ENCODE data around the gene GALNT11. TPM values are rescaled to one million over a fixed set of nuclear protein-coding genes. Genes with fewer than 3 reads are reported as not detected.
"Not testable (repeated sequence)": the region's sequence is repeated elsewhere in the genome, so short reads cannot be mapped to it uniquely, and the experiment has no call there.

GALNT11 gene
- total and polyA plus RNA-seq, 4 donors, result 22.7 to 64.2 (median 35.4) TPM

DNA sequence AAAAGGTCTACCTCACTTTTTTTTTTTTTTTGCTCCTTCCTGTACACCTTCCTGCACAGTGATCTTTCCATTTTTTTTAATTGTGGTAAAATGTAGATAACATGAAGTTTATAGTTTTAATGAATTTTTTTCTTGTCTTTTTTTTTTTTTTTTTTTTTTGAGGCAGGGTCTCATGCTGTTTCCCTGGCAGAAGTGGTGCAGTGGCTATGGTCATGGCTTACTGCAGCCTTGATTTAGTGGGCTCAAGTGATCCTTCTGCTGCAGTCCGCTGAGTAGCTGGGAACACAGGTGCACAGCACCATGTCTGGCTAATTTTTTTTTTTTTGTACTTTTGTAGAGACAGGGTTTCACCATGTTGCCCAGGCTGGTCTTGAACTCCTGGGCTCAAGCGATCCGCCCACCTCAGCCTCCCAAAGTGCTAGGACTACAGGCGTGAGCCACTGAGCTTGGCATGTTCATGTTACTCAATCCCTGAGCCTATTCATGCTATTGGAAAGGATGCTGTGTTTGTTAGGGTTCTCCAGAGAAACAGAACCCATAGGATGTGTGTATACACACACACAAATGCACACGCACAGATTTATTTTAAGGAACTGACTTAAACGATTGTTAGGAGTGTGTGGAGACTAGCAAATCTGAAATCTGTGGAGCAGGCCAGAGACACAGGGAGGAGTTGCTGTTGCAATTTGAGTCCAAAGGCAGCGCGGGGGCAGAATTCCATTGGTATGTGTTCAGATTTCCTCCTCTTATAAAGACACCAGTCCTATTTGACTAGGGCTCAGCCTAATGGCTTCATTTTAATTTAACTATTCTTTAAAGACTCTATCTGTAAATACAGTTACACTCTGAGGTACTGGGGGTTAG lies 29.1 kb downstream of the GALNT11 start:
- Histone ChIP-seq H3K4me3 (no peak overlapping the region), H3K9me3 (ENCODE audit: control insufficient read depth in 4 of 4, insufficient read depth in 3 of 4, low read length in 3 of 4) (no peaks in the 10 kb centered on the region), H3K9ac (ENCODE audit: insufficient read depth in 1 of 2, low read length in 2 of 2) (no peak overlapping the region), H3K27me3 (ENCODE audit: control insufficient read depth in 3 of 3, insufficient read depth in 3 of 3, low read length in 2 of 3) (no peaks in the 10 kb centered on the region), H3K27ac (ENCODE audit: low read depth in 1 of 2, low read length in 1 of 2) (no peak overlapping the region), H3K4me1 (ENCODE audit: control insufficient read depth in 5 of 5, insufficient read depth in 5 of 5, low read length in 5 of 5) (peaks cover 0 to 12% (median 3%) of the 10 kb centered on the region in 5 donors), H3K36me3 (ENCODE audit: control insufficient read depth in 4 of 4, insufficient read depth in 4 of 4, low read length in 4 of 4) (no peaks in the 10 kb centered on the region)
- ATAC-seq (ENCODE audit: insufficient read depth, low FRiP score) (no peak), DNase-seq (peak in 1 of 3 donors; percentile 6)
- 89 to 93% methylated on average over 8 of the region's 8 CpGs for WGBS, 2 donors
- no peak for TF ChIP-seq CTCF (IDR thresholded peaks at IDR 0.05; ENCODE audit: control extremely low read depth, extremely low read depth)

- Histone ChIP-seq H3K9ac (ENCODE audit: insufficient read depth in 1 of 2, low read length in 2 of 2) (no peak overlapping the region), H3K4me3 (no peak overlapping the region), H3K27me3 (ENCODE audit: control insufficient read depth in 3 of 3, insufficient read depth in 3 of 3, low read length in 2 of 3) (no peaks in the 10 kb centered on the region), H3K9me3 (ENCODE audit: control insufficient read depth in 4 of 4, insufficient read depth in 3 of 4, low read length in 3 of 4) (no peaks in the 10 kb centered on the region), H3K36me3 (ENCODE audit: control insufficient read depth in 4 of 4, insufficient read depth in 4 of 4, low read length in 4 of 4) (no peaks in the 10 kb centered on the region), H3K27ac (ENCODE audit: low read depth in 1 of 2, low read length in 1 of 2) (no peak overlapping the region), H3K4me1 (ENCODE audit: control insufficient read depth in 5 of 5, insufficient read depth in 5 of 5, low read length in 5 of 5) (peaks cover 0 to 6% (median 0%) of the 10 kb centered on the region in 5 donors)
- no peak for DNase-seq
- ATAC-seq (ENCODE audit: insufficient read depth, low FRiP score), result no peak
- 80 to 86% methylated on average over 3 of the region's 3 CpGs for WGBS, 2 donors
- TF ChIP-seq CTCF (IDR thresholded peaks at IDR 0.05; ENCODE audit: control extremely low read depth, extremely low read depth), result no peak
These were observed 31.3 kb downstream of the GALNT11 start for GRCh38 chr7:152056621-152057274.

GRCh38 chr7:152059311-152059710 lies 33.8 kb downstream of the GALNT11 start:
- TF ChIP-seq CTCF (IDR thresholded peaks at IDR 0.05; ENCODE audit: control extremely low read depth, extremely low read depth), result no peak
- Histone ChIP-seq H3K27me3 (ENCODE audit: control insufficient read depth in 3 of 3, insufficient read depth in 3 of 3, low read length in 2 of 3) (no peaks in the 10 kb centered on the region), H3K9me3 (ENCODE audit: control insufficient read depth in 4 of 4, insufficient read depth in 3 of 4, low read length in 3 of 4) (no peaks in the 10 kb centered on the region), H3K4me1 (ENCODE audit: control insufficient read depth in 5 of 5, insufficient read depth in 5 of 5, low read length in 5 of 5) (peaks cover 0 to 6% (median 0%) of the 10 kb centered on the region in 5 donors), H3K4me3 (no peak overlapping the region), H3K27ac (ENCODE audit: low read depth in 1 of 2, low read length in 1 of 2) (no peak overlapping the region), H3K9ac (ENCODE audit: insufficient read depth in 1 of 2, low read length in 2 of 2) (no peak overlapping the region), H3K36me3 (ENCODE audit: control insufficient read depth in 4 of 4, insufficient read depth in 4 of 4, low read length in 4 of 4) (no peaks in the 10 kb centered on the region)
- no peak for ATAC-seq (ENCODE audit: insufficient read depth, low FRiP score)
- WGBS, 2 donors, result 96 to 97% methylated on average over 1 of the region's 1 CpG
- DNase-seq, result no peak

DNA sequence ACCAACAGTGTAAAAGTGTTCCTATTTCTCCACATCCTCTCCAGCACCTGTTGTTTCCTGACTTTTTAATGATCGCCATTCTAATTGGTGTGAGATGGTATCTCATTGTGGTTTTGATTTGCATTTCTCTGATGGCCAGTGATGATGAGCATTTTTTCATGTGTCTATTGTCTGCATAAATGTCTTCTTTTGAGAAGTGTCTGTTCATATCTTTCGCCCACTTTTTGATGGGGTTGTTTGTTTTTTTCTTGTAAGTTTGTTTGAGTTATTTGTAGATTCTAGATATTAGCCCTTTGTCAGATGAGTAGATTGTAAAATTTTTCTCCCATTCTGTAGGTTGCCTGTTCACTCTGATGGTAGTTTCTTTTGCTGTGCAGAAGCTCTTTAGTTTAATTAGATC lies 35.6 kb downstream of the GALNT11 start:
- not testable (repeated sequence) for ATAC-seq (ENCODE audit: insufficient read depth, low FRiP score); H3K27ac ChIP-seq (ENCODE audit: low read depth in 1 of 2, low read length in 1 of 2)
- WGBS, 2 donors, result 71 to 98% methylated on average over 1 of the region's 2 CpGs

DNA sequence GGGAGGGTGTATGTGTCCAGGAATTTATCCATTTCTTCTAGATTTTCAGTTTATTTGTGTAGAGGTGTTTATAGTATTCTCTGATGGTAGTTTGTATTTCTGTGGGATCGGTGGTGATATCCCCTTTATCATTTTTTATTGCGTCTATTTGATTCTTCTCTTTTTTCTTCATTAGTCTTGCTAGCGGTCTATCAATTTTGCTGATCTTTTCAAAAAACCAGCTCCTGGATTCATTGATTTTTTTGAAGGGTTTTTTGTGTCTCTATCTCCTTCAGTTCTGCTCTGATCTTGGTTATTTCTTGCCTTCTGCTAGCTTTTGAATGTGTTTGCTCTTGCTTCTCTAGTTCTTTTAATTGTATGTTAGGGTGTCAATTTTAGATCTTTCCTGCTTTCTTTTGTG lies 37.7 kb downstream of the GALNT11 start:
- H3K36me3 ChIP-seq (ENCODE audit: control insufficient read depth in 4 of 4, insufficient read depth in 4 of 4, low read length in 4 of 4); H3K9ac ChIP-seq (ENCODE audit: insufficient read depth in 1 of 2, low read length in 2 of 2); H3K4me1 ChIP-seq (ENCODE audit: control insufficient read depth in 5 of 5, insufficient read depth in 5 of 5, low read length in 5 of 5); H3K4me3 ChIP-seq; ATAC-seq (ENCODE audit: insufficient read depth, low FRiP score); DNase-seq; H3K27me3 ChIP-seq (ENCODE audit: control insufficient read depth in 3 of 3, insufficient read depth in 3 of 3, low read length in 2 of 3); H3K27ac ChIP-seq (ENCODE audit: low read depth in 1 of 2, low read length in 1 of 2); H3K9me3 ChIP-seq (ENCODE audit: control insufficient read depth in 4 of 4, insufficient read depth in 3 of 4, low read length in 3 of 4): not testable (repeated sequence)
- 94 to 100% methylated on average over 3 of the region's 3 CpGs for WGBS, 2 donors

More for the DNA sequence above, 35.6 kb downstream of the GALNT11 start:
- not testable (repeated sequence) for H3K9ac ChIP-seq (ENCODE audit: insufficient read depth in 1 of 2, low read length in 2 of 2); H3K27me3 ChIP-seq (ENCODE audit: control insufficient read depth in 3 of 3, insufficient read depth in 3 of 3, low read length in 2 of 3); DNase-seq; H3K4me1 ChIP-seq (ENCODE audit: control insufficient read depth in 5 of 5, insufficient read depth in 5 of 5, low read length in 5 of 5); H3K4me3 ChIP-seq; H3K36me3 ChIP-seq (ENCODE audit: control insufficient read depth in 4 of 4, insufficient read depth in 4 of 4, low read length in 4 of 4); H3K9me3 ChIP-seq (ENCODE audit: control insufficient read depth in 4 of 4, insufficient read depth in 3 of 4, low read length in 3 of 4)

- H3K4me1 ChIP-seq (ENCODE audit: control insufficient read depth in 5 of 5, insufficient read depth in 5 of 5, low read length in 5 of 5); H3K27ac ChIP-seq (ENCODE audit: low read depth in 1 of 2, low read length in 1 of 2); DNase-seq; H3K36me3 ChIP-seq (ENCODE audit: control insufficient read depth in 4 of 4, insufficient read depth in 4 of 4, low read length in 4 of 4); ATAC-seq (ENCODE audit: insufficient read depth, low FRiP score); H3K9me3 ChIP-seq (ENCODE audit: control insufficient read depth in 4 of 4, insufficient read depth in 3 of 4, low read length in 3 of 4); H3K9ac ChIP-seq (ENCODE audit: insufficient read depth in 1 of 2, low read length in 2 of 2); H3K27me3 ChIP-seq (ENCODE audit: control insufficient read depth in 3 of 3, insufficient read depth in 3 of 3, low read length in 2 of 3); H3K4me3 ChIP-seq: not testable (repeated sequence)
- 97 to 98% methylated on average over 3 of the region's 3 CpGs for WGBS, 2 donors
These were observed 38.3 kb downstream of the GALNT11 start for GRCh38 chr7:152063821-152064220.

Data from lung (tissue), 12 donors.